Activated CD8-positive, alpha-beta memory T cell treated with anti-CD3 and anti-CD28 coated beads, Interleukin-2, amount 50 U/mL, for 24 hours (primary cell): ENCODE measurements around the gene FRG2B.
"Not testable (repeated sequence)": the region's sequence is repeated elsewhere in the genome, so short reads cannot be mapped to it uniquely, and the experiment has no call there.

Source experiments
- DNase-seq: peaks from one replicate; pipeline ENCODE4 v3.0.0-alpha.2; 2020; ENCODE audit errors: extremely low read depth

FRG2B gene

GRCh38 chr10:133626695-133627094, at the start of gene FRG2B:
Gene FRG2B, minus strand, starts transcription at chr10:133626795. Its CDS starts 53 bp downstream, at chr10:133626742.
- not testable (repeated sequence) for DNase-seq

- not testable (repeated sequence) for DNase-seq
Measured at GRCh38 chr10:133667446-133667845, 40.9 kb upstream of the FRG2B start.

DNA sequence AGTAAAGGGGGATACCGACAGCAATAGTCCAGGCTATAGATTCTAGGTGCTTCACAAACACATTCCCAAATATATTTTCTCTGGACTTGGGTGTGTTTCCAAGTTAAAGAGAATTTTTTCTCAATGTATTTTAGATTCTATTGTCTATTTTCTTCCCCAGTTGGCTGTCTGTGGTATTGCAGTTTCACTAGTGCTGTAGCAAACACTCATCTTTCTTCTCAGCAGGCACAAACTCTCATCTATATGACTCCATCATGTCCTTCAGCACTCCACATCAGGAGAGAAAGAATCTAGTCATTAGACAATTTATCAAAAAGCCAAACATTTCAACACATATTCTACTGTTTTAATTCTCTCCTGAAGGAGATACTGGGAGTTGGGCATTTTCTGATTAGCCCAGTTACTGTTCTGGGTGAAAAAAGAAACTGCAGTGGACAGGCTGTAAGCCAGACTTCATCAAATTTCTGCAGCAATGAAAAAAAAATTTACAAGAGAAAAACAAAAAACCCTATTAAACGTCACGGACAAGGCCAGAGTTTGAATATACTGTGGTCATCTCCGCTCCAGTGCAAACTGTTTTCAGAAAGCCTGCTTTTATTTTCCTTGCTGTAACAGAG, 37.1 kb upstream of the FRG2B start:
- DNase-seq: not testable (repeated sequence)

GRCh38 chr10:133661122-133661521, 34.5 kb upstream of the FRG2B start:
- not testable (repeated sequence) for DNase-seq

DNA sequence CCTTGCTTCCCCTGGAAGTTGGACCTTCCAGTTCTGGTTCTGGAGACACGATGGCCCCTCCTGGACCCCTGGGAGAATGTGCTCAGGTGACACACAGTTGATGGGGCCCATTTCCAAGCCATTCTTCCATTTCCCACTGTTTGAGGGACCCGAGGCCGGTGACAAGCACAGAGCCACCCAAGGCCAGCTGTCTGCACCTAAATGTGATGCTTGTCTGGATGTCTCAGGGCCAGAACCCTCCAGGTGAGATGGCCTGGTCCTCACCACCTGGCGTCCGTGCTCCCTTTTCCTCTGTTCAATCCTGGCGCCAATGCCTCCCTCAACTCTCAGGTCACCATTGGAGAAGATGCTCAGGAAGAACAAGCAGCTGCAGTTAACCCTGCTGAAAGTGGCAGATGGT, 33.9 kb upstream of the FRG2B start:
- not testable (repeated sequence) for DNase-seq

GRCh38 chr10:133657276-133657675, 30.7 kb upstream of the FRG2B start:
- DNase-seq: not testable (repeated sequence)

- not testable (repeated sequence) for DNase-seq
Measured at GRCh38 chr10:133648872-133649455, 22.4 kb upstream of the FRG2B start.

GRCh38 chr10:133647075-133647748, 20.6 kb upstream of the FRG2B start:
- DNase-seq: not testable (repeated sequence)

GRCh38 chr10:133637846-133638235, 11.2 kb upstream of the FRG2B start:
- not testable (repeated sequence) for DNase-seq

GRCh38 chr10:133637202-133637845, 10.7 kb upstream of the FRG2B start:
- not testable (repeated sequence) for DNase-seq

DNA sequence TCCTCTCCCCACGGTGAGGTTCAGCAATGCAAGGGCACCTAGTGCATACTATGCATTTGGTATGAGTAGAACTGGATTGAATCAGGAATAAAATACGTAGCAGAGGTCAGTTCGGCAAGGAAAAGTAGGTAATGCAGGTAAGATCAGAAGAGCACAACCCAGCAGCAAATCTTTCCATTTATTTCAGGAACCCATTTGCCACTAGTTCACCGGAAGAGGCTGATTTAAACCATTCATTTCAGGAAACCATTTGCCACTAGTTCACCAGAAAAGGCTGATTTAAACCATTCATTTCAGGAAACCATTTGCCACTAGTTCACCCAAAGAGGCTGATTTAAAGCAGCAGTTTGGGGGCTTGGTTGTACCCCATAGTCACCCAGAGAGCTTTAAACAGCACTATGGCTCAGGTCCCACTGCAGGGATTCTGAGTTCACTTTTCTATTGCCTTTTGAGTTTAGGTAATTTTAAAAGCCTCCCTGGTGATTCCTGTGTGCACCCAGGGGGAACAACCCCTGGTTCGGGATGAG, 4.2 kb upstream of the FRG2B start:
- not testable (repeated sequence) for DNase-seq

DNA sequence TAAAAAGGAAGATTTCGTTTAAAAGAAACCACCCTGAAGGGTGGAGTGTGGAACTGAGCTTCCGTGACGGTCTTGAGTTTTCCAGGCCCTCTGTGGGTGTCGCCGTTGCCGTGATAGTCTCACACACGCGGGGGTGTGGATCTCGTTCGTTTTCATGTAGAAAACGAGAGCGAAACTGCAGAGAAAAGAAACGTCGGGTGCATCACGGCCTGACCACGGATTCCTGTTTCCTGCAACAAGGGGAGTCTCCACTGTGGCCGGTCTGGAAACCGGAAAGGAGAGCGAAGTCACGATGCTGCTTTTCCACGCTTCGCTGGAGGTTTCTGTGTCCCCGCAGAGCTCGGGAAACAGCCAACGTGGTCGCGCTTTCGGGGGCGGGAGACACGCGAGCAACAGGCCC, 4.1 kb downstream of the FRG2B start:
- DNase-seq: not testable (repeated sequence)

GRCh38 chr10:133618851-133619250, 7.7 kb downstream of the FRG2B start:
- no peak for DNase-seq

DNA sequence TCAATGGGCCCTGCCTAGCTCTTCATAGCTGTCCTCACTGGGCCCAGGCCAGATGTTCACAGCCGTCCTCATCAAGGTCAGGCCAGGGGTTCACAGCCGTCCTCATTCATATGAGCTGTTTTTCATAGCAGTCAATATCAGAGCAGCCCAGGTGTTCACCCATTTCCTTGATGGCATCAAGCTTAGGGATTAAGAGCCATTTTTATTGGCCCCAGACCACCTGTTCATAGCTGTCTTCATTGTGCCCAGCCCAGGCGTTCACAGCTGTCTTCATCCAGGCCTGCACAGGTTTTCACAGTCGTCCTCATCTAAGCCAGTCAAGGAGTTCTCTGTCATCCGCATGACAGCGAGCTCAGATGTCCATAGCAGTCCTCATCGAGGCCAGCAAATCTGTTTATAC, 9.4 kb downstream of the FRG2B start:
- DNase-seq: no peak

- DNase-seq: no peak
Measured at GRCh38 chr10:133616371-133617130, 10.0 kb downstream of the FRG2B start.

DNA sequence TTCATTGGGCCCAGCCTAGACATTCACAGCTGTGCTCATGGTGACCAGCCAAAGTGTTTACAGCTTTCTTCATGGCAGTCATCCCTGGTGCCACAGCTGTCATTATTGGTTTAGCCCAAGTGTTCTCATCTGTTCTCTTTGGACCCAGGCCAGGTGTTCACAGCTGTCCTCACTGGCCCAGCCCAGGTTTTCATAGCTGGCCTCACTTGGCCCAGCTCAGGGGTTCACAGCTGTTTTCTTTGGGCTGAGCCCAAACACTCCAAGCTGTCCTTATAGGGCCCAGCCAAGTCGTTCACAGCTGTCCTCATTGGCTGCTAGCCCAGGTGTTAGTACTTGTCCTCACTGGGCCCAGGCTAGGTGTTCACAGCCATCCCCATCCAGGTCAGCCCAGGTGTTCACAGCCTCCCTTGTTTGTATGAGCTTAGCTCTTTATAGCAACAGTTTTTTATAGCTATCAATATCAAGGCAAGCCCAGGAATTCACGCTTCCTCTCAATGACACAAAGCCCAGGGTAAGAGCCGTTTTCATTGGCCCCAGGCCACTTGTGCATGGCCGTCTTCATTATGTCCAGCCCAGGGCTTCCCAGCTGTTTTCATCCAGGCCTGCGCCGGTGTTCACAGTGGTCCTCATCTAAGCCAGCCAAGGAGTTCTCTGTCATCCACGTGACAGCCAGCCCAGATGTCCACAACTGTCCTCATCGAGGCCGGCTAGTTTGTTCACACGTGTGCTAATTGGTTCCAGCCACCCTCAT, 11.6 kb downstream of the FRG2B start:
- DNase-seq: no peak

GRCh38 chr10:133613699-133614098, 12.9 kb downstream of the FRG2B start:
- DNase-seq: no peak

DNA sequence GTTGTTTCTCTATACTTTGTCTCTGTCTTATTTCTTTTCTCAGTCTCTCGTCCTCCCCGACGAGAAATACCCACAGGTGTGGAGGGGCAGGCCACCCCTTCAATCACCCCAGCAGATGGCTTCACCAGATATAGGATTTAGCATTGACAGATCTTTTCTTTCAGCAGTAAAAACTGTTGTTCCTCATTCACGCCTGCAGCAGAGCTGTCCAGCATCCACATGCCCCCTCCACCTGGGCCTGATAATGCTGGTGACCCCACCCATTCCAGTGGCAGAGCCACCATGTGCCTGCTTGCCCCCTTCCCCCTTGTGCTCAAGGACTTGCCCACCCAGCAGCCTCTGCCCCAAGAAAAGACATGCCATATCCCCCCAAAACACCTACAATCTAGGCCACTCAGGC, 15.5 kb downstream of the FRG2B start:
- DNase-seq: no peak

DNA sequence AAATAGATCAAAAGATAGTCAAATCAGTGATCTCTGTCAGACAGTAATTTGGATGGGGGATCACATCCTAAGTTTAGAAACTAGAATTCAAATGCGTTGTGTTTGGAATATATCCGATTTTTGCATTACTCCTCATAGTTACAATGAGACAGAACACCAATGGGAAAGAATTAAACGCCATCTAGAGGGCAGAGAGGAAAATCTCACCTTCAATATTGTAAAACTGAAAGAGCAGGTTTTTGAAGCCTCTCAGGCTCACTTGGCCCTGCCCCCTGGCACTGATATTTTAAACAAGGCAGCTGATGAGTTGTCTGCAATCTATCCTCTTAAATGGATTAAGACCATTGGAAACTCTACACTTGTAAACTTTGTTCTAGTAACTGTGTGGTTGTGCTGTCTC, 17.7 kb downstream of the FRG2B start:
- DNase-seq: no peak

GRCh38 chr10:133603434-133603833, 23.2 kb downstream of the FRG2B start:
- not testable (repeated sequence) for DNase-seq

DNA sequence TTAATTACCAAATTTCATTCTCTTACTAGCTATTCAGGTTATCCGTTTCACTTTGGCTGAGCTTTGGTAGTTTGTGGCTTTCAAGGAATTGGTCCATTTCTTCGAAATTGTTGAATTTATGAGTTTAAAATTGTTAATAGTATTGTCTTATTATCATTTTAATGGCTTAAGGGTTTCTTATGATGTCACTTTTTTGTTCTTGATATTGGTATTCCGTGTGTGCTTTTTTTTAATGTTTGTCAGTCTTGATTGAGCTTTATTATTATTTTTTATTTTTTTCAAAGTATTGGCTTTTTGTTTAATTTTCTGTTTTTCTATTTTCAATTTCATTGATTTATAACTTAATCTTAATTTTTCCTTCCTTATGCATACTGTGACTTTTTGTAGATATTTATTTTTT, 25.9 kb downstream of the FRG2B start:
- DNase-seq: no peak
